H1 (cell line): ENCODE measurements around the gene MINAR2. TPM values are rescaled to one million over a fixed set of nuclear protein-coding genes. Genes with fewer than 3 reads are reported as not detected.

Experiments used
- CBX8 ChIP-seq: fragments of 300-800, 300-1000 bp; sonication (generic); IDR thresholded peaks from 2 replicates; pipeline ENCODE4 v1.7.1; 2016; ENCODE audit warnings: low read depth, low read length, borderline replicate concordance
- CTBP2 ChIP-seq: IDR thresholded peaks from 2 replicates; pipeline ENCODE4 v1.7.0; 2011; ENCODE audit warnings: borderline replicate concordance, mild to moderate bottlenecking, moderate library complexity, mixed read lengths, low read length; ENCODE audit not compliant: insufficient read depth, insufficient read length
- EP300 ChIP-seq, 2 experiments: IDR thresholded peaks; 1 replicate in 1 of 2; 2 replicates in 1 of 2; pipeline ENCODE4 v1.6.1; 2011 to 2012; ENCODE audit warnings: low read depth in 2 of 2, low read length in 2 of 2, mild to moderate bottlenecking in 2 of 2, borderline replicate concordance in 1 of 2, inconsistent platforms in 1 of 2, moderate library complexity in 1 of 2
- POU5F1 ChIP-seq: IDR thresholded peaks from 2 replicates; pipeline ENCODE4 v1.6.1; 2011; ENCODE audit warnings: low read depth, mild to moderate bottlenecking, low read length, moderate library complexity
- TCF12 ChIP-seq: IDR thresholded peaks from 2 replicates; pipeline ENCODE4 v1.6.1; 2011; ENCODE audit warnings: low read depth, mild to moderate bottlenecking, low read length
- polyA plus RNA-seq, 7 experiments: library from polyadenylated mRNA; depleted of rRNA in 3 of 7; stranded (reverse) in 5 of 7; unstranded in 2 of 7; fragments of >200 nt in 5 of 7; fragments of 200-250 nt in 2 of 7; gene quantifications; 1 replicate in 5 of 7; 2 replicates in 1 of 7; 4 replicates in 1 of 7; pipeline versions ENCODE4 v1.2.1 to v1.2.3, GENCODE V29; 2011 to 2013; ENCODE audit warnings: missing spikeins in 2 of 7, mixed read lengths in 2 of 7
- total RNA-seq: library from RNA; stranded (reverse); fragmentation: NEBNext Ultra II Directional; extraction: Animal tissue kit (Norgen Biotek cat#: 25700); gene quantifications from 2 replicates; pipeline ENCODE4 v1.2.1, GENCODE V29; 2021
- TF ChIP-seq, protein P1 (sequence below): IDR thresholded peaks from 2 replicates; pipeline ENCODE4 v1.6.1; 2012; ENCODE audit warnings: inconsistent platforms
- TF ChIP-seq, protein P2 (sequence below): IDR thresholded peaks from 2 replicates; pipeline ENCODE4 v1.6.1; 2012; ENCODE audit warnings: inconsistent platforms
- TF ChIP-seq, protein P3 (sequence below): fragments of 300-600 bp; sonication (generic); IDR thresholded peaks from 2 replicates; pipeline ENCODE4 v1.7.1; 2012; ENCODE audit warnings: low read length, moderate library complexity, mild to moderate bottlenecking, inconsistent platforms; ENCODE audit not compliant: insufficient replicate concordance

Gene MINAR2
- total and polyA plus RNA-seq, 2 of the 8 experiments (the other 6 are each of a cell fraction or from before 2014, with no cell fraction given) = 0.17 TPM; not detected in 1

DNA sequence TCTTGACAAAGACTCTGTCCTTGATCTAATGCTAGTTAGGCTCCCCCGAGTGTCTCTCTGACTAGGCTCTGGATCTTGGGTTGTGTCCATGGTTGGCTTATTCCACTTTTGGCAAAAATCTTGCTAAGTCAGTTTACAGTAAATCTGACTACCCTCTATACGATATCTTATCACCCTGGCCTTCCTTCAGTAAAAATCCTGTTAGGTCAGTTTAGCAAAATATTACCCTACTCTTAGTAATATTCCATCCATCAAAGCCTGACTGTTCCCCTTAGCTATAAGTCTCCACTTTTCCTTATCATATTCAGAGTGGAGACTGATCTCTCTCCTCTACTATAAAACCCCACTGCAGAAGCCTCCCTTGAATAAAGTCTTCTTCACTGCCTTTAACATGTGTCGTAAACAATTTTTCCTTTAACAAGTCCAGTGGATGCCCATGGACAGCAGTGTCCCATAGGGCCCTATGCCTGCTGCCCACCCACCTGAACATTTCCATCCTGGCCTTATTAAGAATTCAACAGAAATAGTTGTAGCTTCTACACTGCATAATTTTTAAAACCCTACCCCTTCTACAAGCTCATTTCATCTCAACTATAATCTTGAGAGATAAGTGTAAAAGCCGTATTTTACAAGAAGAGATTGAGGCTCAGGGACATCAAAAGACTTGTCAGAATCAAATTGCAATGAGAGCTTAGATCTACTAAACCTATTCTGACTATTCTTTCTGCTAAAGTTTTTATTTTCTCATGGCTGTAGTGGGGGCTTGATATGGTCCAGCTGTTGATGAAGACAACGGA lies 22.3 kb downstream of the MINAR2 start (continued):
- TF ChIP-seq, protein P1, sequence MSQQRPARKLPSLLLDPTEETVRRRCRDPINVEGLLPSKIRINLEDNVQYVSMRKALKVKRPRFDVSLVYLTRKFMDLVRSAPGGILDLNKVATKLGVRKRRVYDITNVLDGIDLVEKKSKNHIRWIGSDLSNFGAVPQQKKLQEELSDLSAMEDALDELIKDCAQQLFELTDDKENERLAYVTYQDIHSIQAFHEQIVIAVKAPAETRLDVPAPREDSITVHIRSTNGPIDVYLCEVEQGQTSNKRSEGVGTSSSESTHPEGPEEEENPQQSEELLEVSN = no peak
- no peak for TF ChIP-seq CBX8
- no peak for TF ChIP-seq EP300 (IDR thresholded peaks at IDR 0.05; ENCODE audit: borderline replicate concordance in 1 of 2, low read depth in 2 of 2, low read length in 2 of 2)
- TF ChIP-seq TCF12 = no peak
- no peak for TF ChIP-seq CTBP2
- TF ChIP-seq POU5F1 = no peak
- TF ChIP-seq, protein P2, sequence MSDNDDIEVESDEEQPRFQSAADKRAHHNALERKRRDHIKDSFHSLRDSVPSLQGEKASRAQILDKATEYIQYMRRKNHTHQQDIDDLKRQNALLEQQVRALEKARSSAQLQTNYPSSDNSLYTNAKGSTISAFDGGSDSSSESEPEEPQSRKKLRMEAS = no peak
- TF ChIP-seq, protein P3, sequence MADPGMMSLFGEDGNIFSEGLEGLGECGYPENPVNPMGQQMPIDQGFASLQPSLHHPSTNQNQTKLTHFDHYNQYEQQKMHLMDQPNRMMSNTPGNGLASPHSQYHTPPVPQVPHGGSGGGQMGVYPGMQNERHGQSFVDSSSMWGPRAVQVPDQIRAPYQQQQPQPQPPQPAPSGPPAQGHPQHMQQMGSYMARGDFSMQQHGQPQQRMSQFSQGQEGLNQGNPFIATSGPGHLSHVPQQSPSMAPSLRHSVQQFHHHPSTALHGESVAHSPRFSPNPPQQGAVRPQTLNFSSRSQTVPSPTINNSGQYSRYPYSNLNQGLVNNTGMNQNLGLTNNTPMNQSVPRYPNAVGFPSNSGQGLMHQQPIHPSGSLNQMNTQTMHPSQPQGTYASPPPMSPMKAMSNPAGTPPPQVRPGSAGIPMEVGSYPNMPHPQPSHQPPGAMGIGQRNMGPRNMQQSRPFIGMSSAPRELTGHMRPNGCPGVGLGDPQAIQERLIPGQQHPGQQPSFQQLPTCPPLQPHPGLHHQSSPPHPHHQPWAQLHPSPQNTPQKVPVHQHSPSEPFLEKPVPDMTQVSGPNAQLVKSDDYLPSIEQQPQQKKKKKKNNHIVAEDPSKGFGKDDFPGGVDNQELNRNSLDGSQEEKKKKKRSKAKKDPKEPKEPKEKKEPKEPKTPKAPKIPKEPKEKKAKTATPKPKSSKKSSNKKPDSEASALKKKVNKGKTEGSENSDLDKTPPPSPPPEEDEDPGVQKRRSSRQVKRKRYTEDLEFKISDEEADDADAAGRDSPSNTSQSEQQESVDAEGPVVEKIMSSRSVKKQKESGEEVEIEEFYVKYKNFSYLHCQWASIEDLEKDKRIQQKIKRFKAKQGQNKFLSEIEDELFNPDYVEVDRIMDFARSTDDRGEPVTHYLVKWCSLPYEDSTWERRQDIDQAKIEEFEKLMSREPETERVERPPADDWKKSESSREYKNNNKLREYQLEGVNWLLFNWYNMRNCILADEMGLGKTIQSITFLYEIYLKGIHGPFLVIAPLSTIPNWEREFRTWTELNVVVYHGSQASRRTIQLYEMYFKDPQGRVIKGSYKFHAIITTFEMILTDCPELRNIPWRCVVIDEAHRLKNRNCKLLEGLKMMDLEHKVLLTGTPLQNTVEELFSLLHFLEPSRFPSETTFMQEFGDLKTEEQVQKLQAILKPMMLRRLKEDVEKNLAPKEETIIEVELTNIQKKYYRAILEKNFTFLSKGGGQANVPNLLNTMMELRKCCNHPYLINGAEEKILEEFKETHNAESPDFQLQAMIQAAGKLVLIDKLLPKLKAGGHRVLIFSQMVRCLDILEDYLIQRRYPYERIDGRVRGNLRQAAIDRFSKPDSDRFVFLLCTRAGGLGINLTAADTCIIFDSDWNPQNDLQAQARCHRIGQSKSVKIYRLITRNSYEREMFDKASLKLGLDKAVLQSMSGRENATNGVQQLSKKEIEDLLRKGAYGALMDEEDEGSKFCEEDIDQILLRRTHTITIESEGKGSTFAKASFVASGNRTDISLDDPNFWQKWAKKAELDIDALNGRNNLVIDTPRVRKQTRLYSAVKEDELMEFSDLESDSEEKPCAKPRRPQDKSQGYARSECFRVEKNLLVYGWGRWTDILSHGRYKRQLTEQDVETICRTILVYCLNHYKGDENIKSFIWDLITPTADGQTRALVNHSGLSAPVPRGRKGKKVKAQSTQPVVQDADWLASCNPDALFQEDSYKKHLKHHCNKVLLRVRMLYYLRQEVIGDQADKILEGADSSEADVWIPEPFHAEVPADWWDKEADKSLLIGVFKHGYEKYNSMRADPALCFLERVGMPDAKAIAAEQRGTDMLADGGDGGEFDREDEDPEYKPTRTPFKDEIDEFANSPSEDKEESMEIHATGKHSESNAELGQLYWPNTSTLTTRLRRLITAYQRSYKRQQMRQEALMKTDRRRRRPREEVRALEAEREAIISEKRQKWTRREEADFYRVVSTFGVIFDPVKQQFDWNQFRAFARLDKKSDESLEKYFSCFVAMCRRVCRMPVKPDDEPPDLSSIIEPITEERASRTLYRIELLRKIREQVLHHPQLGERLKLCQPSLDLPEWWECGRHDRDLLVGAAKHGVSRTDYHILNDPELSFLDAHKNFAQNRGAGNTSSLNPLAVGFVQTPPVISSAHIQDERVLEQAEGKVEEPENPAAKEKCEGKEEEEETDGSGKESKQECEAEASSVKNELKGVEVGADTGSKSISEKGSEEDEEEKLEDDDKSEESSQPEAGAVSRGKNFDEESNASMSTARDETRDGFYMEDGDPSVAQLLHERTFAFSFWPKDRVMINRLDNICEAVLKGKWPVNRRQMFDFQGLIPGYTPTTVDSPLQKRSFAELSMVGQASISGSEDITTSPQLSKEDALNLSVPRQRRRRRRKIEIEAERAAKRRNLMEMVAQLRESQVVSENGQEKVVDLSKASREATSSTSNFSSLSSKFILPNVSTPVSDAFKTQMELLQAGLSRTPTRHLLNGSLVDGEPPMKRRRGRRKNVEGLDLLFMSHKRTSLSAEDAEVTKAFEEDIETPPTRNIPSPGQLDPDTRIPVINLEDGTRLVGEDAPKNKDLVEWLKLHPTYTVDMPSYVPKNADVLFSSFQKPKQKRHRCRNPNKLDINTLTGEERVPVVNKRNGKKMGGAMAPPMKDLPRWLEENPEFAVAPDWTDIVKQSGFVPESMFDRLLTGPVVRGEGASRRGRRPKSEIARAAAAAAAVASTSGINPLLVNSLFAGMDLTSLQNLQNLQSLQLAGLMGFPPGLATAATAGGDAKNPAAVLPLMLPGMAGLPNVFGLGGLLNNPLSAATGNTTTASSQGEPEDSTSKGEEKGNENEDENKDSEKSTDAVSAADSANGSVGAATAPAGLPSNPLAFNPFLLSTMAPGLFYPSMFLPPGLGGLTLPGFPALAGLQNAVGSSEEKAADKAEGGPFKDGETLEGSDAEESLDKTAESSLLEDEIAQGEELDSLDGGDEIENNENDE = no peak
